Measurements from ENCODE around the gene CATSPERE.
"Not testable (repeated sequence)": the region's sequence is repeated elsewhere in the genome, so short reads cannot be mapped to it uniquely, and the experiment has no call there.

CATSPERE gene

DNA sequence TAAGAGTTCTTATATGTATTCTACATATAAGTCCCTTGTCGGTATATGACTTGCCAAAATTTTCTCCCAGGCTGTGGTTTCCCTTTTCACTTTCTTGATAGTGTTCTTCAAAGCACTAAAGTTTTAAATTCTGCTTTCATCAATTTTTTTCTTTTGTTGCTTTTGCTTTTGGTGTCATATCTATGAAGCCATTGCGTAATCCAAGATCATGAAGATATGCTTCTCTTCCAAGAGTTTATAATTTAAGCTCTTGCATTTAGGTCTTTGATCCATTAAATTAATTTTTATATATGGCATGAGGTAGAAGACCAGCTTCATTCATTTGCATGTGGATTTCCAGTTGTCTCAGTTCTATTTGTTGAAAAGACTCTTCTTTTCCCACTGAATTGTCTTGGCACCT, 214.1 kb downstream of the CATSPERE start:
- Histone ChIP-seq H3K27ac (ENCODE audit: insufficient read depth, low read depth, low read length, poor library complexity, severe bottlenecking) (no peak overlapping the region), H3K9me3 (ENCODE audit: control insufficient read depth, low read length) (no peaks in the 10 kb centered on the region), H3K36me3 (ENCODE audit: control insufficient read depth, insufficient read depth, low read length) (peaks cover 4% of the 10 kb centered on the region), H3K4me3 (ENCODE audit: insufficient read depth, low read depth, low read length) (no peak overlapping the region), H3K4me1 (ENCODE audit: control insufficient read depth, insufficient read depth, low read length) (no peaks in the 10 kb centered on the region), H3K27me3 (ENCODE audit: control insufficient read depth, insufficient read depth, low read length, poor library complexity, severe bottlenecking) (no peaks in the 10 kb centered on the region)
- WGBS, 2 experiments = 95 to 100% methylated on average over 1 to 2 of the region's 2 CpGs

DNA sequence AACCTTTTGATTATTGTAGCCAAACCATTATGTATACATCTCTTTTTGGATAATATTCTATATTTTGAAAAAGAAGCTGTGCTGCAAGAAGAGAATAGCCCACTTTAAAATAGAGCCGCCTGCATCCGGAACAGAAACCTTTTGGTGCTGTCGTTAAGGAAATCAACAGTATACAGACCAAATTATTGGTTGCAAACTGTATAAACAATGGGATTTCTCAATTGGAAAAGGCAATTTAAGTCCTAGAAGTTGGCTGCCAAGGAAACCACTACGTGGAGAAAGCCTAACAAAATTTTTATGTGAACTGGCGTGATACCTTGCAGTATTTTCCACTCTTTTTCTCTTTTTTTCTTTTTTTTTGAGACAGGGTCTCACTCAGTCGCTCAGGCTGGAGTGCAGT, 217.6 kb downstream of the CATSPERE start:
- no peak overlapping the region for H3K27ac ChIP-seq (ENCODE audit: insufficient read depth, low read depth, low read length, poor library complexity, severe bottlenecking)
- no peaks in the 10 kb centered on the region for H3K4me1 ChIP-seq (ENCODE audit: control insufficient read depth, insufficient read depth, low read length)
- no peaks in the 10 kb centered on the region for H3K36me3 ChIP-seq (ENCODE audit: control insufficient read depth, insufficient read depth, low read length)
- no peak overlapping the region for H3K4me3 ChIP-seq (ENCODE audit: insufficient read depth, low read depth, low read length)
- H3K9me3 ChIP-seq (ENCODE audit: control insufficient read depth, low read length) = no peaks in the 10 kb centered on the region
- 77 to 78% methylated on average over 6 of the region's 6 CpGs for WGBS, 2 experiments
- H3K27me3 ChIP-seq (ENCODE audit: control insufficient read depth, insufficient read depth, low read length, poor library complexity, severe bottlenecking) = no peaks in the 10 kb centered on the region

DNA sequence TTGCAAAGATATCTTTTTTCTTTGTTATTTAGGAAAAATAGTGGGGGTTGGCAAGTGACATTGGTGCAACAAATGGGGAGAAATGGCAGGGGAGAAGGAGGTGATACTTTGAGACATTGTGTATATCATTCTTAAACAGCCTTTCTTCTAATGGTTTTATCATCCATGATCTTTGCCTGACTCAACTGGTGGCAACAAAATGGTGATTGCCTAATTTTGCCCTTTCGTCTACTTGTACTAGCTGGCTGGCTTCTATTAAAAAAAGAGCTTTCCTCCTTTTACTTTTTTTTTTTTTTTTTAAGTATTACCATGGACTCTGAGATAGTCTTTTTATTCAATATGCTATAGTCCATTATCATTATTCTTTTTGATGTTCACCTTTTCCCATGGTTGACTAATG, 219.6 kb downstream of the CATSPERE start:
- no peaks in the 10 kb centered on the region for H3K27me3 ChIP-seq (ENCODE audit: control insufficient read depth, insufficient read depth, low read length, poor library complexity, severe bottlenecking)
- H3K27ac ChIP-seq (ENCODE audit: insufficient read depth, low read depth, low read length, poor library complexity, severe bottlenecking) = no peak overlapping the region
- no peaks in the 10 kb centered on the region for H3K36me3 ChIP-seq (ENCODE audit: control insufficient read depth, insufficient read depth, low read length)
- H3K4me3 ChIP-seq (ENCODE audit: insufficient read depth, low read depth, low read length) = no peak overlapping the region
- WGBS, 2 experiments = 94 to 100% methylated on average over 1 of the region's 1 CpG
- H3K4me1 ChIP-seq (ENCODE audit: control insufficient read depth, insufficient read depth, low read length) = no peaks in the 10 kb centered on the region
- no peaks in the 10 kb centered on the region for H3K9me3 ChIP-seq (ENCODE audit: control insufficient read depth, low read length)

DNA sequence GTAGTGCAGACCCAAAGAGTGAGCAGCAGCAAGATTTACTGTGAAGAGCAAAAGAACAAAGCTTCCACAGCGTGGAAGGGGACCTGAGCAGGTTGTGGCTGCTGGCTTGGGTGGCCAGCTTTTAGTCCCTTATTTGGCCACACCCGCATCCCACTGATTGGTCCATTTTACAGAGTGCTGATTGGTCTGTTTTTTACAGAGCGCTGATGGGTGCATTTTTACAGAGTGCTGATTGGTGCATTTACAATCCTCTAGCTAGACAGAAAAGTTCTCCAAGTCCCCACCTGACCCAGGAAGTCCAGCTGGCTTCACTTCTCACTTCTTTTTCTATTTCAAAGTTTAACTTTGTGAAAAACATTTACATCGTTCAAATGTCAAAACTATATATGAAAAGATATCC, 221.0 kb downstream of the CATSPERE start:
- not testable (repeated sequence) for H3K4me1 ChIP-seq (ENCODE audit: control insufficient read depth, insufficient read depth, low read length); H3K36me3 ChIP-seq (ENCODE audit: control insufficient read depth, insufficient read depth, low read length); H3K27me3 ChIP-seq (ENCODE audit: control insufficient read depth, insufficient read depth, low read length, poor library complexity, severe bottlenecking); H3K9me3 ChIP-seq (ENCODE audit: control insufficient read depth, low read length); H3K4me3 ChIP-seq (ENCODE audit: insufficient read depth, low read depth, low read length); H3K27ac ChIP-seq (ENCODE audit: insufficient read depth, low read depth, low read length, poor library complexity, severe bottlenecking)
- 97 to 98% methylated on average over 4 of the region's 4 CpGs for WGBS, 2 experiments

All from ectodermal cell (in vitro differentiated cells).